A549 (cell line): ENCODE measurements around the gene TP53INP2. TPM values are rescaled to one million over a fixed set of nuclear protein-coding genes. Genes with fewer than 3 reads are reported as not detected.
A peak's percentile ranks its signal among the peaks of the same experiment; 100 is the strongest.
"Not testable (repeated sequence)": the region's sequence is repeated elsewhere in the genome, so short reads cannot be mapped to it uniquely, and the experiment has no call there.

ENCODE experiments used
- ATAC-seq, 2 experiments: fragments of 200-7000 bp in 1 of 2; fragments of >200 bp in 1 of 2; cut with Nextera tagmentation in 1 of 2; cut with Tn5 transposase in 1 of 2; 3 replicates each; pipeline versions ENCODE4 v1.8.0 to v1.9.1; 2018 to 2020; ENCODE audit warnings: mild to moderate bottlenecking in 1 of 2, moderate library complexity in 1 of 2
- CTCF ChIA-PET: fragments of 300-600 bp; sonication (Branson Sonifier 250); formaldehyde crosslinking; extraction: SDS; loops from one replicate; lab custom pipeline; 2021; ENCODE audit warnings: antibody characterized with exemption, inconsistent platforms; lab: Yijun Ruan, JAX
- POLR2A ChIA-PET: fragments of 350-600 bp; formaldehyde crosslinking; extraction: SDS; loops from one replicate; lab custom pipeline; 2021; ENCODE audit warnings: antibody characterized with exemption, inconsistent platforms; lab: Yijun Ruan, JAX
- DNase-seq, 2 experiments: peaks; one replicate each; pipeline versions ENCODE4 v3.0.0 to v3.0.0-alpha.2; 2011 to 2016; ENCODE audit warnings: low read depth in 1 of 2, low spot score in 1 of 2
- FAIRE-seq: peaks from 2 replicates; lab custom pipeline; 2011; peaks lifted over from hg19 to GRCh38; lab: Jason Lieb, UNC
- H3K27ac ChIP-seq, 2 experiments: fragments of >200 bp; sonication (Bioruptor Twin); formaldehyde crosslinking; 3 replicates each; pipeline ENCODE4 v1.5.1; 2016 to 2017
- H3K4me1 ChIP-seq: fragments of >200 bp; sonication (Bioruptor Twin); formaldehyde crosslinking; 3 replicates; pipeline ENCODE4 v1.6.1; 2016
- H3K4me2 ChIP-seq: fragments of >200 bp; sonication (Bioruptor Twin); formaldehyde crosslinking; 3 replicates; pipeline ENCODE4 v1.6.1; 2016
- H3K4me3 ChIP-seq: fragments of >200 bp; sonication (Bioruptor Twin); formaldehyde crosslinking; 3 replicates; pipeline ENCODE4 v1.5.1; 2016
- H3K9me3 ChIP-seq: fragments of >200 bp; sonication (Bioruptor Twin); formaldehyde crosslinking; 3 replicates; pipeline ENCODE4 v1.6.1; 2016
- CBX2 ChIP-seq: fragments of 200-600 bp; sonication (generic); IDR thresholded peaks from 2 replicates; pipeline ENCODE4 v1.6.1; 2016; ENCODE audit warnings: low read depth, mild to moderate bottlenecking, borderline replicate concordance
- CBX8 ChIP-seq: fragments of 200-600 bp; sonication (generic); IDR thresholded peaks from 2 replicates; pipeline ENCODE4 v1.6.1; 2016
- CHD2 ChIP-seq: fragments of 150-350 bp; IDR thresholded peaks from 2 replicates; pipeline ENCODE4 v1.6.1; 2014; ENCODE audit warnings: low read length; ENCODE audit not compliant: partially characterized antibody
- ESRRA ChIP-seq: fragments of 150-350 bp; IDR thresholded peaks from 2 replicates; pipeline ENCODE4 v1.6.1; 2014; ENCODE audit warnings: mild to moderate bottlenecking, low read length, borderline replicate concordance
- GATA3 ChIP-seq: IDR thresholded peaks from 2 replicates; pipeline ENCODE4 v1.6.1; 2012; ENCODE audit warnings: borderline replicate concordance
- HOXB13 ChIP-seq: fragments of 250-450 bp; sonication (Bioruptor Pico); IDR thresholded peaks from 2 replicates; pipeline ENCODE4 v1.5.0; 2020; ENCODE audit warnings: low read depth, mild to moderate bottlenecking, moderate library complexity
- KDM1A ChIP-seq: fragments of 200-600 bp; sonication (generic); IDR thresholded peaks from 2 replicates; pipeline ENCODE4 v1.6.1; 2016; ENCODE audit warnings: low read depth, mild to moderate bottlenecking
- MAFK ChIP-seq: fragments of 450-650 bp; IDR thresholded peaks from 2 replicates; pipeline ENCODE4 v1.6.1; 2014; ENCODE audit not compliant: partially characterized antibody
- MYC ChIP-seq: IDR thresholded peaks from 2 replicates; pipeline ENCODE4 v1.6.1; 2012; ENCODE audit warnings: mild to moderate bottlenecking, inconsistent platforms, low read length, improper control_type of control experiment, borderline replicate concordance
- RAD21 ChIP-seq, 2 experiments: fragments of >200 bp in 1 of 2; sonication (Bioruptor Twin) in 1 of 2; formaldehyde crosslinking in 1 of 2; IDR thresholded peaks in 1 of 2; conservative IDR thresholded peaks in 1 of 2; 2 replicates in 1 of 2; 3 replicates in 1 of 2; pipeline ENCODE4 v1.6.1; 2012 to 2018; ENCODE audit warnings: inconsistent platforms in 1 of 2
- RFX5 ChIP-seq: fragments of 450-650 bp; IDR thresholded peaks from 2 replicates; pipeline ENCODE4 v1.7.1; 2014; ENCODE audit warnings: antibody characterized with exemption, mild to moderate bottlenecking, moderate library complexity
- RNF2 ChIP-seq: fragments of 200-600 bp; sonication (generic); IDR thresholded peaks from 2 replicates; pipeline ENCODE4 v1.6.1; 2016; ENCODE audit warnings: low read depth, mild to moderate bottlenecking, antibody characterized with exemption, moderate library complexity, borderline replicate concordance
- SMC3 ChIP-seq: fragments of >200 bp; sonication (Bioruptor Twin); formaldehyde crosslinking; IDR thresholded peaks from 3 replicates; pipeline ENCODE4 v1.6.1; 2018; ENCODE audit warnings: inconsistent platforms
- TP53 ChIP-seq: fragments of 250-450 bp; sonication (Bioruptor Pico); IDR thresholded peaks from 2 replicates; pipeline ENCODE4 v1.5.0; 2021; ENCODE audit warnings: mild to moderate bottlenecking, moderate library complexity
- ZC3H11A ChIP-seq: fragments of 450-650 bp; IDR thresholded peaks from 2 replicates; pipeline ENCODE4 v1.6.1; 2014; ENCODE audit warnings: antibody characterized with exemption, mild to moderate bottlenecking
- ZFP36 ChIP-seq: fragments of 450-650 bp; IDR thresholded peaks from 2 replicates; pipeline ENCODE4 v1.6.1; 2014; ENCODE audit warnings: borderline replicate concordance; ENCODE audit not compliant: partially characterized antibody
- ZNF302 ChIP-seq: fragments of 250-450 bp; sonication (Bioruptor Pico); IDR thresholded peaks from 2 replicates; pipeline ENCODE4 v1.9.0; 2021; ENCODE audit warnings: inconsistent platforms, mild to moderate bottlenecking, moderate library complexity
- ZSCAN20 ChIP-seq: fragments of 250-450 bp; sonication (Bioruptor Pico); IDR thresholded peaks from 2 replicates; pipeline ENCODE4 v1.8.0; 2022; ENCODE audit warnings: mild to moderate bottlenecking, moderate library complexity
- WGBS: methylation state at CpG from one replicate; pipeline ENCODE4 v1.1.6; 2017; ENCODE audit errors: missing lambda C conversion rate; 5-methylcytosine and 5-hydroxymethylcytosine counted together
- polyA plus RNA-seq, 4 experiments: library from polyadenylated mRNA; depleted of rRNA in 3 of 4; stranded (reverse); fragments of >200 nt; fragmentation: RNase III in 1 of 4; extraction: RNeasy Plus Mini Kit Qiagen cat#74134 plus additional on column Dnase treatment in 1 of 4; gene quantifications; 2 replicates in 3 of 4; 3 replicates in 1 of 4; pipeline ENCODE4 v1.2.3, GENCODE V29; 2011 to 2017
- TF ChIP-seq, protein P1 (sequence below): fragments of 250-450 bp; sonication (Bioruptor Pico); IDR thresholded peaks from 2 replicates; pipeline ENCODE4 v1.5.0; 2021; ENCODE audit warnings: mild to moderate bottlenecking, moderate library complexity, borderline replicate concordance
- TF ChIP-seq, protein P2 (sequence below): fragments of 450-650 bp; IDR thresholded peaks from 2 replicates; pipeline ENCODE4 v1.6.1; 2014; ENCODE audit warnings: antibody characterized with exemption
- TF ChIP-seq, protein P3 (sequence below): fragments of 150-350 bp; IDR thresholded peaks from 2 replicates; pipeline ENCODE4 v1.6.1; 2014; ENCODE audit warnings: low read depth, mild to moderate bottlenecking, low read length

TP53INP2 gene
- polyA plus RNA-seq, 2 of the 4 experiments (the other 2 are of a cell fraction), result 2.2 to 4.5 TPM

DNA sequence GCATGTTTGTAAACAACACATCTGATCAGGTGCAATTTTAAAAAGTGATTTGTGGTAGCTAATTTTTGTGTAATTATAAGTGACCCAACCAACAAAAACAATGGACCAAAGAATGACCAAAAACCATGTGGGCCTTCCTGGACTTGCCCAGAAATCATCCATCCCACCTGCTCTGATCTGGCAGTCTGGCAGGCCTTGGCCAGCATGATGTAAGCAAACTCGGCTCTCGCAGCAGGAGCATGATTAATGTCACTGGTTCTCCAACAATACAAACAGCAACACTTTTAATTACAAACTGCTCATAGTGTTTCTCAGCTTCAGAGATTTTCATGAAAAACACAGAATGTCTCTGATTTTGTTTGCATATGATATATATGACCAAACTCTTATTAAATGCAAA, 16.1 kb downstream of the TP53INP2 start:
- FAIRE-seq (no peak), DNase-seq (no peak), ATAC-seq (no peak)
- ChIA-PET CTCF (interaction anchor here (0.9 to 3.0 kb wide), 6 partner anchors 9 to 183 kb away, joined by 3 to 12 read pairs (median 5); no protein-coding TSS in a partner anchor), POLR2A (no interaction called here)
- Histone ChIP-seq H3K4me3 (no peak overlapping the region), H3K9me3 (no peaks in the 10 kb centered on the region), H3K4me1 (no peaks in the 10 kb centered on the region), H3K27ac (no peak overlapping the region), H3K4me2 (no peak overlapping the region)
- TF ChIP-seq, protein P1, sequence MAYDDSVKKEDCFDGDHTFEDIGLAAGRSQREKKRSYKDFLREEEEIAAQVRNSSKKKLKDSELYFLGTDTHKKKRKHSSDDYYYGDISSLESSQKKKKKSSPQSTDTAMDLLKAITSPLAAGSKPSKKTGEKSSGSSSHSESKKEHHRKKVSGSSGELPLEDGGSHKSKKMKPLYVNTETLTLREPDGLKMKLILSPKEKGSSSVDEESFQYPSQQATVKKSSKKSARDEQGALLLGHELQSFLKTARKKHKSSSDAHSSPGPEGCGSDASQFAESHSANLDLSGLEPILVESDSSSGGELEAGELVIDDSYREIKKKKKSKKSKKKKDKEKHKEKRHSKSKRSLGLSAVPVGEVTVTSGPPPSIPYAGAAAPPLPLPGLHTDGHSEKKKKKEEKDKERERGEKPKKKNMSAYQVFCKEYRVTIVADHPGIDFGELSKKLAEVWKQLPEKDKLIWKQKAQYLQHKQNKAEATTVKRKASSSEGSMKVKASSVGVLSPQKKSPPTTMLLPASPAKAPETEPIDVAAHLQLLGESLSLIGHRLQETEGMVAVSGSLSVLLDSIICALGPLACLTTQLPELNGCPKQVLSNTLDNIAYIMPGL, result no peak
- TF ChIP-seq ESRRA (no peak), MYC (no peak), ZSCAN20 (CRISPR knock-in tag) (no peak), CBX8 (no peak)
- TF ChIP-seq, protein P2, sequence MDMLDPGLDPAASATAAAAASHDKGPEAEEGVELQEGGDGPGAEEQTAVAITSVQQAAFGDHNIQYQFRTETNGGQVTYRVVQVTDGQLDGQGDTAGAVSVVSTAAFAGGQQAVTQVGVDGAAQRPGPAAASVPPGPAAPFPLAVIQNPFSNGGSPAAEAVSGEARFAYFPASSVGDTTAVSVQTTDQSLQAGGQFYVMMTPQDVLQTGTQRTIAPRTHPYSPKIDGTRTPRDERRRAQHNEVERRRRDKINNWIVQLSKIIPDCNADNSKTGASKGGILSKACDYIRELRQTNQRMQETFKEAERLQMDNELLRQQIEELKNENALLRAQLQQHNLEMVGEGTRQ, result no peak
- 79% methylated on average over 2 of the region's 2 CpGs for WGBS

DNA sequence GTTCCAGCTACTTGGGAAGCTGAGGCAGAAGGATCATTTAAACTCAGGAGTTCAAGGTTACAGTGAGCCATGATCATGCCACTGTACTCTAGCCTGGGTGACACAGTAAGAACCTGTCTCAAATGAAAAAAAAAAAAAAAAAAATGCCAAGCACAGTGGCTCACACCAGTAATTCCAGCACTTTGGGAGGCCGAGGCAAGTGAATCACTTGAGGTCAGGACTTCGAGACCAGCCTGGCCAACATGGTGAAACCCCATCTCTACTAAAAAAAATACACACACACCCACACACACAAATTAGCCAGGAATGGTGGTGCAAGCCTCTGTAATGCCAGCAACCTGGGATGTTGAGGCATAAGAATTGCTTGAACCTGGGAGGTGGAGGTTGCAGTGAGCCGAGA, 18.4 kb downstream of the TP53INP2 start:
- CTCF ChIA-PET, result interaction anchor here (1.3 to 2.7 kb wide), 2 partner anchors 11 to 47 kb away, joined by 4 to 6 read pairs; no protein-coding TSS in a partner anchor
- H3K4me3 ChIP-seq, DNase-seq, H3K4me1 ChIP-seq, ATAC-seq, H3K9me3 ChIP-seq, POLR2A ChIA-PET, H3K27ac ChIP-seq, FAIRE-seq, H3K4me2 ChIP-seq: not testable (repeated sequence)
- 93% methylated on average over 3 of the region's 3 CpGs for WGBS

DNA sequence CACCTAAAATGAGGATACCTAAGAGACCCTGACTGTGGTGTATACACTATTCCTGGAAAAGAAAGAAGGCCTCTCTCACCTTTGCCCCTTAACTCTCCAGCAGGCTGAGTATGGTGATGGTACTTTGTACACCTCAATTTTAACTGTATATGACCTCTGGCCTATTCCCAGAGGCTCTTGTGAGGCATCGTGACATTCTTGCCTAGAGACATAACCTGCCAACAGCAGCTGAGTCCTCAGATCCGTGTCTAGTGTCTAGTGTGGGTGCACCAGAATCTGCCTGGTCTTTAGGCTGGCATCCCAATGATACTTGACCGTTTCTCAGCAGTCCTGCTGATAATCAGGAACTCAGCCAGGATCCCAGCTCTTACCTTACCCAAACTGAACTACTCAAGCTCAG, 20.0 kb downstream of the TP53INP2 start:
- H3K27ac ChIP-seq, result no peak overlapping the region
- no peak overlapping the region for H3K4me3 ChIP-seq
- H3K4me1 ChIP-seq, result no peaks in the 10 kb centered on the region
- ChIA-PET CTCF (interaction anchor here (0.6 to 2.7 kb wide), 6 partner anchors 8 to 162 kb away, joined by 3 to 6 read pairs (median 3); no protein-coding TSS in a partner anchor), POLR2A (no interaction called here)
- ATAC-seq, result no peak
- H3K4me2 ChIP-seq, result no peak overlapping the region
- 87% methylated on average over 3 of the region's 3 CpGs for WGBS
- no peaks in the 10 kb centered on the region for H3K9me3 ChIP-seq
- no peak for DNase-seq
- FAIRE-seq, result no peak
- no peak for TF ChIP-seq HOXB13 (CRISPR knock-in tag)

DNA sequence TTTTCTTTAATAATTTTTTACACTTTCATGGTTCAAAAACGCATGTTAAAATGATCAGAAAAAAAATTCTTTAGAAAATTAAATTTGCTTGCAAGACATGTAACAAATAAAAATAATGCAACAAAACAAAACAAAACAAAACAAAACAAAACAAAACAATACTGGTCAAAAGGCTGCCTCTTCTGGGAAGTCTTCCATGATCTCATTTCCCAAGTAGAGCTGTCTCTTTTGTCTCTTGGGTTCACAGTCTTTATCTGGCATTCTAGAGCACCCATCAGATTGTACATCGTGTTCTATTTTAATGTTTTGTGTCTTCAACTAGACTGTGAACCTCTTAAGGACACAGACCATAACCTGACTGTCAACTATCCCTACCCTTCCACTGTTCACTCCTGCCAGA, 25.3 kb downstream of the TP53INP2 start:
- TF ChIP-seq ZFP36 (peak; percentile 35), KDM1A (no peak), MAFK (no peak)
- TF ChIP-seq, protein P2, result no peak
- FAIRE-seq (no peak), DNase-seq (no peak), ATAC-seq (no peak)
- no peaks in the 10 kb centered on the region for H3K4me1 ChIP-seq
- no peak overlapping the region for H3K4me2 ChIP-seq
- no peak overlapping the region for H3K4me3 ChIP-seq
- POLR2A ChIA-PET, result no interaction called here
- H3K9me3 ChIP-seq, result no peaks in the 10 kb centered on the region
- no peak overlapping the region for H3K27ac ChIP-seq
- CTCF ChIA-PET, result interaction anchor here (1.4 to 2.5 kb wide), 5 partner anchors 16 to 40 kb away, joined by 3 to 12 read pairs (median 5); no protein-coding TSS in a partner anchor
- WGBS, result 91% methylated on average over 2 of the region's 2 CpGs

DNA sequence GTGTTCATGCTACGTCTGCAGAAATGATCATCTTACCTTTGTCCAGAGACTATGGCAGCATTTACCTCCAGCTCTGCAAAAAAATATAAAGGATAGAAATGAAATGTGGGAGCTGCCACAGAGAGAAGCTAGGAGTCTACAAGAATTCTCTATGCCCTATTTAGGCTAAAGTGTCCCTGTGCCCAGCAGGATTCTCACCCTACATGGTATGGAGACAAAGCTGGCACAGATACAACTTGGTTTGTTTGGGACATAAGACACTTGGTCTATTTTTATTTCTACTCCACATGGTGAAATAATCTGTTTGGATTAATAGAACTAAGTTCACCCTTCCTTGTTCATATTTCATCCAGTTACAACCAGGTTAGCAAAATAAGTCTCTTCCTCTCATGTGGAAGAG, 28.4 kb downstream of the TP53INP2 start:
- H3K4me1 ChIP-seq, result no peaks in the 10 kb centered on the region
- no peaks in the 10 kb centered on the region for H3K9me3 ChIP-seq
- ChIA-PET CTCF (interaction anchor here (0.8 to 1.3 kb wide), 2 partner anchors 9 to 38 kb away, joined by 3 read pairs; no protein-coding TSS in a partner anchor), POLR2A (no interaction called here)
- H3K4me2 ChIP-seq, result no peak overlapping the region
- no peak overlapping the region for H3K4me3 ChIP-seq
- DNase-seq (no peak), ATAC-seq (no peak), FAIRE-seq (no peak)
- no peak overlapping the region for H3K27ac ChIP-seq
- WGBS, result 90% methylated on average over 1 of the region's 1 CpG
- TF ChIP-seq ZFP36 (no peak), RAD21 (conservative IDR thresholded peaks at IDR 0.05 in 1 of 2, IDR thresholded peaks at IDR 0.05 in 1 of 2) (no peak), RNF2 (no peak), TP53 (CRISPR knock-in tag) (no peak), CHD2 (no peak), ESRRA (no peak), ZSCAN20 (CRISPR knock-in tag) (no peak), ZC3H11A (no peak), RFX5 (no peak), GATA3 (no peak), SMC3 (no peak), ZNF302 (CRISPR knock-in tag) (no peak), CBX2 (no peak)
- TF ChIP-seq, protein P3, sequence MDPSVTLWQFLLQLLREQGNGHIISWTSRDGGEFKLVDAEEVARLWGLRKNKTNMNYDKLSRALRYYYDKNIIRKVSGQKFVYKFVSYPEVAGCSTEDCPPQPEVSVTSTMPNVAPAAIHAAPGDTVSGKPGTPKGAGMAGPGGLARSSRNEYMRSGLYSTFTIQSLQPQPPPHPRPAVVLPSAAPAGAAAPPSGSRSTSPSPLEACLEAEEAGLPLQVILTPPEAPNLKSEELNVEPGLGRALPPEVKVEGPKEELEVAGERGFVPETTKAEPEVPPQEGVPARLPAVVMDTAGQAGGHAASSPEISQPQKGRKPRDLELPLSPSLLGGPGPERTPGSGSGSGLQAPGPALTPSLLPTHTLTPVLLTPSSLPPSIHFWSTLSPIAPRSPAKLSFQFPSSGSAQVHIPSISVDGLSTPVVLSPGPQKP, result no peak
- TF ChIP-seq, all 56 proteins: peak for 0
